ENCODE results near the gene CAPZB.

CAPZB gene

DNA sequence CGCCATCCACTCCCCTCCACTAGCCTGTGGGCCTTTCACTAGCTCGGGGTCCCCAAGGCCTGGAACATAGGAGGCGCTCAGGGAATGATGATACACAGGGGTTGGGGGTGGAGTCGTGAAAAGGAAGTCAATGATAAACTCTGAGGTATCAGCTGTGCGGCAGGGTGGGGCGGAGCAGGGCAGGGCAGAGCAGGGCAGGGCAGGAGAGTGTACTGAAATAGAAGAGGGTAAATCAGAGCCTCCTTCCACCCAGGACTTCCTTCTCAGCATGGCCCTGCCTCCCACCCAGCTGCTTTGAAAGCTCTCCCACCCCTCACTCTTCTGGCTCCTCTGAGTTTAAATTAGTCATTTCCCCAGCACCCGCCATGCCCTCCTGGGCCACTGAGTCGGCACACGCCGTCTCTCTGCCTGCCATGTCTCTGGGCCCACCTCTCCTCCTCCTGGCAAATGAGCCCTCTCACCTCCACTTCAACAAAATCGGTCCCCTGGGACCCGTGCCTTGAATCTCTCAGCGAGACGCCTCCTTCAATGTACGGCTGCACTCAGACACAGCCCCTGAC, 16.9 kb downstream of the CAPZB start:
- peak; percentile 61 to 71 for DNase-seq

DNA sequence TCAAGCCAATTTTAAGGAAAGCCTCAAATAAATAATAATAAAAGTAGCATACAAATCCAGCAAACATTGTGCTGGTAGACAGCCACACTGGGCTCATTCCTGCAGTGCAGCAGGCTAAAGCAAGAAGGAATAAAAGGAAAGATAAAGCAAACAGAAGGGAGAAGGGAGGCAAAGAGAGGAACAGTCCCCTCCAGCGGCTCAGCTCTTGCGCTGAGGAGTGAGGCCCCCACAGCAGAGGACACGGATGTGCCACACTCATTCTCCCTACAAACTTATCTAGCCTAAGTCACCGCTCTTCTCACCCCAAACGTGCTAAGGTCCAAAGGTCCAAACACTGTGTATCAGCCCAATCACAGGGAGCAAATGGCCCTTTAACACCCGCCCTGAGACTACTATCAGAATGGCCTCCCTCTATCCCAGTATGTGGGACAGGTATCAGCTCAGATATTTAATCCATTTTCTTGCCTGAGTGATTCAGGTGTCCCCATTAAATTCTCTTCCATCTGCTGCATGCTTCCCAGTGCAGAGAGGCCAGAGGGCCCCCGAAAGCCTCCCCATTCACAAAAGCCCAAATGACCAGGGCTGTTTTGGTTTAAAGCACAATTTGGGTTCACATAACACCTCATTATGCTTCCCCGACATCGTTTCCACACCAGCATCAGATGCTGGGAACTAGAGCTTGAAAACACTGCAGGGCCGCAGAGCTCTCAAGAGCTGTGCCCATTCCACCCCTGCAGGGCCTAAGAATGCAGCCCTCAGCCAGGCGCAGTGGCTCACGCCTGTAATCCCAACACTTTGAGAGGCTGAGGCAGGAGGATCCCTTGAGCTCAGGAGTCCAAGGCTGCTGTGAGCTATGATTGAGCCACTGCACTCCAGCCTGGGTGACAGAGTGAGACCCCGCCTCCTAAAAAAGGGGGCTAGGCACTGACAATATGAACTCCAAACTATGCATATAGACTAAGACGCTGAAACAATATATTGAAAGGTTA, 17.8 kb downstream of the CAPZB start:
- DNase-seq = no peak

DNA sequence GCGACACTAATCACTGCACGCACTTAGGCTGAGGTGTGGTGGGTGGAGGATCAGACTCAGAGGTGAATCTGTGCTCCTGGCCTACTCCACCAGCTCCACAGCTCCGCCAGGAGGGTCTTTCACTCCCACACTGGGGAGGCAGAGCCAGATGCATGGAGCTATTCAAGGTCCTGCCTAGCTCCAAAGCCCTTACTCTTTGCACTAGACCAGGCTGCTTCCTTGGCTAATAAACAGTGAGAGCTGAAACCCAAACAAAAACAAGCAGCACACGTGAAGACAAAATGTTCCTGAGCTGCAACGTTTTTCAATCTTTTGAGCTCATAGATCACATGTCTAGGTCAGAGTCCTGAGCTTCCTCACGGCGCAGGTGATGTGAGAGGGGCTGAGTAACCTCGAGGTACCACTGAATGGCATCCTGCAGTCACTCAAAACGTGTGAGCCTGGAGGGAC, 19.2 kb downstream of the CAPZB start:
- no peak for DNase-seq

DNA sequence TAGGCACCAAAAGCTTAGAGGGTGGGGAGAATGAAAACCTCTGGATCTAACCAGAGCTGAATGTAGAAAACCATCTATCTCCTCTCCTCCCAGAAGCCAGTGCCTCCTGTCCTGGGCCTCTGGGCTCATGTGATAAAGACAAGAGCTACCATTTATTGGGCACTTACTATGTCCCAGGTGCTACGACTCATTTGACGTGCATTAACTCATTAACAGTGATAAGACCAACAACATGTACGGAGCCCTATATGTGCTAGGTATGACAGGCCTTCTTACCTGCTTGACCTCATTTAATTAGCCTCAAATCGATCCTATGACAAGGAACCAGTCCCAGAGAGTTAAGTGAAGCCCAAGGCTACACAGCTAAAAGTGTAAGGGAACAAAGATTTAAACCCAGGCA, 19.7 kb downstream of the CAPZB start:
- no peak for DNase-seq

DNA sequence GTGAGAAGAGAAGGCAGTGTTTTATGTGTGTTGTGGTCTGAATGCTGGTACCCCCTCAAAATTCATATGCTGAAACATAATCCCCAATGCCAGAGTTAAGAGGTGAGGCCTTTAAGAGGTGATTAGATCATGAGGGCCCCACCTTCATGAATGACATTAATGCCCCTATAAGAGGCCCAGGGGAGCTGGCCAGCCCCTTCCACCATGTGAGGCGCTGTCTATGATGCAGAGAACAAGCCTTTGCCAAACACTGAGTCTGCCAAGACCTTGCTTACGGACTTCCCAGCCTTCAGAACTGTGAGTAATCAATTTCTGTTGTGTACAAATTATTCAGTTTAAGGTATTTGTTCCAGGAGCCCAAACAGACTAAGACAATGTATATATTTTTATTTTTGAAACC, 20.2 kb downstream of the CAPZB start:
- no peak for DNase-seq

DNA sequence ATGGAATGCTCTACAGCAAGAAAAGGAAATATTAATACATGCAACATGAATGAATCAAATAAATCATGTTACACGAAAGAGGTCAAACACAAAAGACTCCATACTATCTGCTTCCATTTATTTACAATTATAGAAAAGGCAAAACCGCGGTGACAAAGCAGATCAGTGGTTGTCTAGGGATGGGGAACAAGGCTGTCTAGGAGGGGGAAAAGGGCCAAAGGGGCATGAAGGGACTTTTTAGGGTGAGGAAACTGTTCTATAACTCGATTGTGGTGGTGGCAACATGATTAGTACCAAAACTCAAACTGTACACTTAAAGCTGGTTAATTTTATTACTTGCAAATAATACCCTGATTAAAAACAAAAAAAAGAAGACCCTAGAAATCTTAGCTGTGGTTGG, 20.6 kb downstream of the CAPZB start:
- DNase-seq = no peak

DNA sequence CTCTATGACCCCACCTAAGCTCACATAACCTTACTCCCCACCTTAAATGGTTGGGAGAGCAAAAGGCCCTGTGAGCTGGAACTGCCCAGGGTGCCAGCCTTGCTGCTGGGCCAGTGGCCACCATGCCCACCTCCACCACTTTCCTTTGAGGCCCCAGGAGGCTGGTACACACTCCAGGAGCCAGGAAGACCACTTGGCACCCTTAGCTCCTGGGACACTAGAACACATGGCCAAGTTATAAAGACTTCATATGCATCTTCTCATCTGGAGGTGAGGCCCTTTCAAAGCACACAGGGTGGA, 21.9 kb downstream of the CAPZB start:
- no peak for DNase-seq

DNA sequence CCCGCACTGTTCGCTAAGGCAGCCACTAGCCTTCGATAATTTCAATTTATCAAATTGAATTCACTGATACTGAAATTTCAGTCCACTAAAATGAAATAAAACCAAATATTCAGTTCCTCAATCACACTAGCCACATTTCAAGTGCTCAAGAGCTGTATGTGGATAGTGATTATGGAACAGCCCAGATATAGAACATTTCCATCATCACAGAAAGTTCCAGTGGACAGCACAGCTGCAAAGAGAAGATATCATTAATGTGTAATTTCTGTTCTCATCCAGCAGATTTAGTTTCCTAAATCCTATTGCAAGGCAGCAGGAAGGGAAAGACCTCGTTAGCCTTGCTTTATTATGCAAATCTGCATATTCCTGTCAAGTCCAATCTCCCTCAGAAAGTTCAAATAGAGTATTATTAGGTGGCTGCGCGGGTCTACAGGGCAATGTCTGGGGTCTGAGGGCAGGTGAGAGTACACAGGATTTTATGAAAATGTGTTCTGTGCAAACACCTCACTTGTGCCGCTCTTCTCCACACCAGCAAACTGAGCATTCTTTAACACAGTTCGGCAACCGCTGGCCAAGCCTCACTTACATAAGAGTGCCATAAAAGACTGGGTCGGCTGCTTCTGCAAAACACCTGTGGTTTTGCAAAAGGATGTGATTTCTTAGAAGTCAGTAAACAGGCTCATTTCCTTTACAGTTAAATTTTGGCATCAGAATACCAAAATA, 22.4 kb downstream of the CAPZB start:
- no peak for DNase-seq

DNA sequence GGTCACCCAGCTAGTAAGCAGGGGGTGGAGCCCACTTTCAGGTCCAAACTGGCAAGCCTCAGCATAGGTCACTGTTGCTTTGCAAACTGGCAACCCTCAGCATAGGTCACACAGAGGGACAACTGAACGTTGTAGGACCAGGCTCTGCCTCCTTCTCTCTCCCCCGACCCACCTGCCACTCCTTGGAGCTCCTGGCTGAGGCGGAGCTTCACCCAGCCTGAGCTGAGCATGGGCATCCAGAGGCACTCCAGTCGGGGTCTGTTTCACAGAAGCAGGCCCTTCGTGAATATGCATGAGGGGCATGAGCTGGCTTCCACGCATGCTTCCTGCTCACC, 24.2 kb downstream of the CAPZB start:
- DNase-seq = no peak

DNA sequence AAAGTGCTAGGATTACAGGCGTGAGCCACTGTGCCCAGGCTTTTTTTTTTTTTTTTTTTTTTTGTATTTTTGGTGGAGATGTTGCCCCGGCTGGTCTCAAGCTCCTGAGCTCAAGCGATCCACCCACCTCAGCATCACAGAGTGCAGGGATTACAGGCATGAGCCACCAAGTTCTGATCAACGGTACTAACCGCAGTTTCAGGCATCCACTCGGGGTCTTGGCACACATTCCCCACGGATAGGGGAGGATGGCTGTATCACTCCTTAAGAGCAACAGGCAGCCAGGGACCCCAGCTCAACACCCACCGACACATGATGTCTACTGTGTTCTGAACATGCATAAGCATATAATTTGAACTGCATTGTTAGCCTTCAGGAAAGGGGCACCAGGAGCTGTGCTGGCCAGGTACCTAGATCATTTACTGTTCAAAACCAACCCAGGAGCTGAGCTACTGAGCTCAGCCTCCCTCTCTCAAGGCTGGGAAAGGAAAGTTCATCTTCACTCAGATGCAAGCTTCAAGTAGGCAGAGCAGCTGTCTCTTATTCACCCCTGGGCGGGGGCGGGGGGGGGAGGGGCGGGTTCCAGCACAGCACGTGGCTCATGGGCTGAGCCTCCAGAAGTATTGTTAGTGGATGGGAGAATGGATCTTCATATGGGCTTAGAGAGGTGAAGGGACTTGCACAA, 24.7 kb downstream of the CAPZB start:
- no peak for DNase-seq

DNA sequence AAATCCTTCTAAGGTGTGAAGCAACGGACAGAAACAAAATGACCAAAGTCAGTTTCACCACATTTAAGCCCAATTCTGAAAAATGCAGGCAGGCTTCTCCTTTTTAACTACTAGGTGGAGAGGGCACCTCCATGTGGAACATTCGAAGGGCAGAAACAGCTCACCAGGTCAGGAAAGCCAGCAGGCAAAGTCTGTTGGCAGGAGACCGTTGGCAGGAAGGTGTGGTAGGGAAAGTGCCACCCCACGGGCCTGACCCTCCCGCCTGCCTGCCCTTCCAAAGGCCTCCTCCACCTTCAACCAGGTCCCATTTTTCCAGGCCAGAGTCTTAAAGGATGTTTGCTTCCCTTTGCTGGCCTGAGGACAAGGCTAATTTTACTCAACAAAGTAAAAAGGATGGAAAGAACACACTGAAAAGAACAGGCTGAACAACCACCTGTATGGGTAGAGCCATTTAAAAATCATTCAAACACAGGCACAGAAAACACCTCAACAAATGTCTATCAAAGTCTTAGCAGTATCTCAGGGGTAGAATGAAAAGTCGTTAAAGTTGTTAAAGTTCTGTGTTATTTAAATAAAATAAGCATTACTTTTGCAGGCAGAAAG, 26.4 kb downstream of the CAPZB start:
- DNase-seq = no peak

DNA sequence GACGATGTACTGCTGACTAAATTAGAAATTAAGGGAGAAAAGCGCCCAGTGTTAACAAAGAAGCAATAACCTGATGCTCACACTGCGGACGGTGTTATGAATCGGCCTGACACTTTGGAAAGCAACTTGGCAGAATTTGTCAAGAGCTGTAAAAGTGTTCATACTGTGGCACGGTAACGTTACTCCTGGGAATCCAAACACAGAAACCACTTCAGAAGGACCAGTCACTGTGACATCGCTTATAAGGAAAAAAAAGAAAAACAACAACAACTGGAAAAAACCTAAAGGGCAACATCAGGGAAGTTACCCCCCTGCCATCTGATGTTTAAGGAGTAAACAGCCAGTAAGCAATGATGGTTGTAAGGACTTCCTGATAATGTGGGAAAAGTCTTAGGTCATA, 27.7 kb downstream of the CAPZB start:
- peak in 1 of 2 donors; percentile 30 for DNase-seq

DNA sequence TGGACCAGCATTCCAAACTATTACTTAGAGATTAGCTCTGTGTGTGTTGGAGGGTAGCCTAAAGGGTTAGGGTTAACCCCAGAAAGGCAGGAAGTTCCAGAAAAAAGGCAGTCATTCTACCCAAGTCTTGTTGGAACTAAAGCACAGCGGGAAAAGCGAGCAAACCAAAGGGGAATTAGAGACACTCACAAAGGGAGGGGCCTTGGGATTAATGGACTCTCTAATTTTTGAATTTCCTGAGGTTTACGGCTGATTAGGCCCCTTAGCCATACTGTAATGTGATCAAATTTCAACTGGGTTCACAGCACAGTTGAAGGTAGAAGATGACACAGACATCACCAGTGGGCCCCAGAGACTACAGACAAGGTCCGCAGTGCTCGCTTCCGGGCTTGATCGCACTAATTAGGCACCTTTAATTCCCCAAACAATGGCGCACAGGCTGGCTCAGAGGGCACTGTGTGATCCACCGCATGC, 28.3 kb downstream of the CAPZB start:
- no peak for DNase-seq

DNA sequence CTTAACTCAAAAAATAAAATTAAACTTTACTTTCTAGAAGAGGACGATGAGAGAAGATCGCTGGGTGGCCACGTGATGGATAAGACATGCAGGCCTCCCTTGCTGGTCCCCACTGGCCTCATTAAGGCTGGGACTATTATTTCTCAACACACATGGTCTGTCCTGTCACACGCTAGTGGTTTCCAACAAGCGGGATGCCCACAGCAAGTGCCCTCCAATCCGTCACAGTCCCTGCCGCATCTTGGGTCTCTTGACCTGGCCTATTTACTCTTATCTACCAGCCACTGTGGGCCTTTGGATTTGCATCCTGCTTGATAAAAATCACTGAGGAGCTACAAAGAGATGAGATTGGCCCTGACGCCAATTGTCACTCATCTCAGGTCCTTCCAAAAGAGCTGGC, 30.0 kb downstream of the CAPZB start:
- no peak for DNase-seq

DNA sequence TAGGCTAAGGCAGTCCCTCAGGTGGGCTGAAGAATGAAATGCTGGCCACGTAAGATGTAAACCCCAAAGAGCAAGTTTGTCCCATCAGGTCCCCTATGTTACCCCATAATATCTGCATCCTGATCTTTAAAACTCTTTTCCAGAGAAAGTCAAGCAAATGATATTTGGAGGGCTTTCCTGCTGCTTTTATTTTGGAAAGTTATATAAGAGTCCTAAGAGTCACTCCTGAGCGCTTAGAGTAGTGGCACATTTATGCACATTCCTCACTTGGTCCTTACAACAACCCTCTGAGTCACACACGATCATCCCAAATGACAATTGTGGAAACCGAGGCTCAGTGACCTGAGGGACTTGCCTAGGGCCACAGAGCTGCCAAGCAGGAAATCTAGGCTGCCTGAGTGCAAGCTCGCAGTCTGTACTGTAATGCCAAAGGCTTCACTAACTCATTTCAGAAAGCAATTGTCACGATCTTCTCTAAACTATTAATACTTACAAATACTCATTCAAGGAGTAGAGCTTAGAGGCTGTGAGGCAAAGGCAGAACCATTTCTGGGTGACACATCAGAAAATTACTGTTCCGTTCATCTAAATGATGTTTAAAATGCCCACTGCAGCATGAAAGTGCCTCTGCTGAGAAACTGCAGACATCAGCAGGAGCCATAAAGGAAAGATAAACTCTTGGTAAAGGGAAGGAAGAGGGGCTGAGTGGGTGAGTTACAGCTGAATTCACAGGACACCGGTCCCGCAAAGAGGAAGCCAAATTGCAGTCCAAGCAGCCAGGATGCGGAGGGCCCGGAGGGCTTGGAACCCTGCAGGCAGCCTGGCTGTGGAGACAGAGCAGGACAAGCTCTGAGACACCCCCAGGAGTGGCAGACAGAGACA, 30.8 kb downstream of the CAPZB start:
- peak; percentile 53 to 64 for DNase-seq

DNA sequence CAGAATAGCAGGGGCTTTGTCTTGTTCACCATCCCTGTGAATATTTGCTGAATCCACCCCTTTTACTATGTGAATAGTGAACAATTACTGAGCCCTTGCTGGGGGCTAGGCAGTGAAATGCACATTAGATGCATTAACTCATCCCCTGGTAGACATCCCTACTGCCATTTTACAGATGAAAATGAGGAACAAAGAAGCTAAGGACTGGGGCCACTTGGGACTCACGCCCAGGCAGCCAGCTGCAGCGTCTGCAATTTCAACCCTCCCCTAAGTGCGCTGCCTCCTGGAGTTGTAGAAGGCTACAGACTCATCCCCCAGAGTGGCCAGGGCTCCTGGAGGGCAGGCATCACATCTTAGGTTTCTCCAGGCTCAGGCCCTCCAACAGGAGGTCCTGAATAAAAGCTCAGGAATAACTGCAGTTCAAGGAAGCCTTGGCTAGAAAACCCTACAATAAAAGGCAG, 31.6 kb downstream of the CAPZB start:
- DNase-seq = peak; percentile 34 to 36

DNA sequence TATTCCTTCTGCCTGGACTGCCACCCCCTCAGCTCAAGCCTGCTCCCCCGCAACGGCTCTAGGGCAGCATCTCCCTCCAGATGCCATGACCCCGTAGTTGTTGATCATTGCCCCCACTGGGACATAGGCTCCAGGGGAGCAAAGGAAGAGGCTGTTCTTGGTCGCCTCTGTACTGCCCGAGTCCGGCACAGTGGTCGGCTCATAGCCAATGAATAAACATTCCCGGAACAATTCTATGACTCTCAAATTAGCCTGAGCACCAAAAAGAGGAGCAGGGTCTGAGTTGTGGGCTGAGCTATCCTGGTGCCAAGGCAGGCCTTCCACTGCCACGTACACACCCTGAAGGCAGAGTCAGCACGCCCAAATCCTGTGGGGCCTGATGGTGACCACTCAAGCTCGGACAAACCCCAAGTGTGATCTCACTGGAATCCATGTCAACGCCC, 33.1 kb downstream of the CAPZB start:
- DNase-seq = no peak

DNA sequence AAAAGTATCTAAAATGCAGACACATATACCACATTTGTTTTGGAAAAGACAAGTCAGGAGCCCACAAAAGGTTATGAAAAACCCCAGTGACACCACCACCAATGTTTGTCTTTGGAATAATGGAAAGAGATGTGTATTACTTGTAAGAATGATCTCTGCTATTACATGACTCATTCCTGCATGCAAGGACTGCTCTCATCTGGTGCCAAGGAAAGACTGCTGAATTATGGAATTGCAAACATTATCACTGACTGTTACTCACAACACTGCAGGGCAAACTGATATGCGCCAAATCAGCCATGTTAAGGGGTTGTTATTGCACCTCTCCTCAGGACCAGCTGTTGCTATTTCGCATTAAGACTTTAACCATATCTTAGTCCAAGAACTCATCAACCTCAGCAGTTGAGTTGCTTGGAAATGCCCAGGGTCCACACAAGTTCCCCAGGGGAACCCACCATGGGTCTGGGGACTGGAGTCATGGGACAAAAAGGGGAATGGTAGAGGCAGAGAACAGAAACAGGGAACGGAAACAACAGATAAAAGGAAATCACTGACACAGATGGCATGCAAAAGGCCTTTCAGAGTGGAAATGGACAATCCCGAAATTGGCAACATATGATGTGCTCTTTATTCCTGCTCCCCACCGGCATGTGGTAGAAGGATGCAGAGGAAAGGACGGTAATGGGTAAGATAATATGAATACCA, 34.4 kb downstream of the CAPZB start:
- no peak for DNase-seq

DNA sequence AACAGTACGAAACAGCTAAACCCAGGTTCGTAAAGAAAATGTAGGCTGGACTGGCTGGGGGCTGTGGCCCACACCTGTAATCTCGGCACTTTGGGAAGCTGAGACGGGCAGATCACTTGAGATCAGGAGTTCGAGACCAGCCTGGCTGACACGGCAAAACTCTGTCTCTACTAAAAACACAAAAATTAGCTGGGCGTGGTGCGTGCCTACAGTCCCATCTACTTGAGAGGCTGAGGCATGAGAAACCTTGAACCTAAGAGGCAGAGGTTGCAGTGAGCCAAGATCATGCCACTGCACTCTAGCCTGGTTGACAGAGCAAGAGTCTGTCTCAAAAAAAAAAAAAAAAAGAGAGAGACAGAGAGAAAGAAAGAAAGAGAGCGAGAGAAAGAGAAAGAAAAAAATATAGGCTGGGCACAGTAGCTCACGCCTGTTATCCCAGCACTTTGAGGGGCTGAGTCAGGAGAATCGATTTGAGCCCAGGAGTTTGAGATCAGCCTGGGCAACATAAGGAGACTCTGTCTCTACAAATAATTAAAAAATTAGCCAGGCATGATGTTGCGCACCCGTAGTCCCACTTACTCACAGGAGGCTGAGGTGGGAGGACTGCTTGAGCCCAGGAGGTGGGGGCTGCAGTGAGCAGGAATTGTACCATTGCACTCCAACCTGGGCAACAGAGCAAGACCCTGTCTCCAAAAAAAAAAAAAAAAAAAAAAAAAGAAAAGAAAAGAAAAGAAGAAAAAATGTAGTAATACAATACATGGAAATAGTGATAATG, 35.7 kb downstream of the CAPZB start:
- no peak for DNase-seq
